BJ (cell line): ENCODE measurements around the gene BPIFB4. TPM values are rescaled to one million over a fixed set of nuclear protein-coding genes. Genes with fewer than 3 reads are reported as not detected.
"Not testable (repeated sequence)": the region's sequence is repeated elsewhere in the genome, so short reads cannot be mapped to it uniquely, and the experiment has no call there.

Source experiments
- CTCF ChIA-PET: fragments of 350-600 bp; formaldehyde crosslinking; extraction: SDS; loops from one replicate; lab custom pipeline; 2021; ENCODE audit warnings: antibody characterized with exemption, inconsistent platforms; lab: Yijun Ruan, JAX
- POLR2A ChIA-PET: fragments of 300-600 bp; sonication (Branson Sonifier 250); formaldehyde crosslinking; extraction: SDS; loops from one replicate; lab custom pipeline; 2021; ENCODE audit warnings: antibody characterized with exemption; lab: Charles Lee
- DNase-seq: peaks from one replicate; pipeline ENCODE4 v3.0.0-alpha.2; 2011; ENCODE audit warnings: low read depth
- H3K27me3 ChIP-seq: 2 replicates; pipeline ENCODE4 v1.6.0; 2011; ENCODE audit warnings: low read length; ENCODE audit not compliant: control insufficient read depth, insufficient read depth
- H3K36me3 ChIP-seq: 2 replicates; pipeline ENCODE4 v1.5.1; 2011; ENCODE audit warnings: low read length; ENCODE audit not compliant: control insufficient read depth, insufficient read depth
- H3K4me3 ChIP-seq: 2 replicates; pipeline ENCODE4 v1.5.1; 2011; ENCODE audit warnings: low read depth, mild to moderate bottlenecking, control low read depth, low read length
- polyA plus RNA-seq: library from polyadenylated mRNA; depleted of rRNA; stranded (reverse); fragments of >200 nt; gene quantifications from 2 replicates; pipeline ENCODE4 v1.2.3, GENCODE V29; 2011
- TF ChIP-seq, protein P1 (sequence below): IDR thresholded peaks from 2 replicates; pipeline ENCODE4 v1.5.1; 2011; ENCODE audit warnings: low read depth, mild to moderate bottlenecking, control low read depth, inconsistent platforms, low read length, moderate library complexity; ENCODE audit not compliant: insufficient read depth

BPIFB4 gene
- polyA plus RNA-seq, 1 experiment = not detected

GRCh38 chr20:33095902-33096584, 16.6 kb downstream of the BPIFB4 start:
- TF ChIP-seq, protein P1, sequence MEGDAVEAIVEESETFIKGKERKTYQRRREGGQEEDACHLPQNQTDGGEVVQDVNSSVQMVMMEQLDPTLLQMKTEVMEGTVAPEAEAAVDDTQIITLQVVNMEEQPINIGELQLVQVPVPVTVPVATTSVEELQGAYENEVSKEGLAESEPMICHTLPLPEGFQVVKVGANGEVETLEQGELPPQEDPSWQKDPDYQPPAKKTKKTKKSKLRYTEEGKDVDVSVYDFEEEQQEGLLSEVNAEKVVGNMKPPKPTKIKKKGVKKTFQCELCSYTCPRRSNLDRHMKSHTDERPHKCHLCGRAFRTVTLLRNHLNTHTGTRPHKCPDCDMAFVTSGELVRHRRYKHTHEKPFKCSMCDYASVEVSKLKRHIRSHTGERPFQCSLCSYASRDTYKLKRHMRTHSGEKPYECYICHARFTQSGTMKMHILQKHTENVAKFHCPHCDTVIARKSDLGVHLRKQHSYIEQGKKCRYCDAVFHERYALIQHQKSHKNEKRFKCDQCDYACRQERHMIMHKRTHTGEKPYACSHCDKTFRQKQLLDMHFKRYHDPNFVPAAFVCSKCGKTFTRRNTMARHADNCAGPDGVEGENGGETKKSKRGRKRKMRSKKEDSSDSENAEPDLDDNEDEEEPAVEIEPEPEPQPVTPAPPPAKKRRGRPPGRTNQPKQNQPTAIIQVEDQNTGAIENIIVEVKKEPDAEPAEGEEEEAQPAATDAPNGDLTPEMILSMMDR = peak; percentile 59
- H3K27me3 ChIP-seq, H3K4me3 ChIP-seq, DNase-seq, H3K36me3 ChIP-seq, POLR2A ChIA-PET: not testable (repeated sequence)
- CTCF ChIA-PET = interaction anchor here (0.7 to 1.2 kb wide), 9 partner anchors 9 to 1020 kb away, joined by 3 to 9 read pairs (median 3); no protein-coding TSS in a partner anchor

- no peak for DNase-seq
- Histone ChIP-seq H3K27me3 (peaks cover 2% of the 10 kb centered on the region; the same call in 1 of the 2 replicates), H3K4me3 (no peak overlapping the region), H3K36me3 (no peaks in the 10 kb centered on the region)
- TF ChIP-seq, protein P1 = no peak
- ChIA-PET CTCF (interaction anchor here (0.5 to 1.2 kb wide), 4 partner anchors 26 to 1597 kb away, joined by 3 to 4 read pairs (median 4); no protein-coding TSS in a partner anchor), POLR2A (no interaction called here)
Observed at GRCh38 chr20:33097001-33097400, 17.6 kb downstream of the BPIFB4 start.

DNA sequence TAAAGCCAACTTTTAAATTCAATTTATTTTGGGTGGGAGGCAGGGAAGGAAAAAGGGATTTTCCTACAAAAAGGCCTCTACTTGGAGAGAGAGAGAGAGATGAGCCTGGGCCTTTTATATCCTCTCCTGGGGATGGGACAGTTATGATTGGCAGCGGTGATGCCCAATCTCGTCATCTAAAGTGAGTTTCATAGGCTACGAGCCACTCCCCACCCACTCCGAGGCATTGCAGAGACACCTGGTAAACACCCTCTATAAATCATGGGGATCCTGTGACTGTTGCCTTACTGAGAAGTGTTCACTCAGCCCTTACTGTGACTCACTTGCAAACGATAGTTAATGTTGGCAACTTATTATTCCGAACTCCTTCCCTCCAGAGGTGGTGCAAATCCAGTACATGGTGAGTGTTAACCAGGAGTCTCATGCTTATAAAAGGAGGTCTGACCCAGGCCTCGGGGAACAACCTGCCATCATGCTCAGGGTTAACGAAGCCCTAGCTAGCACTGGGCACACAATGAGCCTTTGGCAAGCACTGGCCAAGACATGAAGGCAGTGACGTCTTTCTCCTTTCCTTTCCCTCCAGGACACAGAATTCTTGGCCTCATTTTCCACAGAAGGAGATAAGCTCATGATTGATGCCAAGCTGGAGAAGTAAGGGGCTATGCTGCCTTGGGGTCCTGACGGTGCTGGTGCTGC, 20.5 kb downstream of the BPIFB4 start:
- ChIA-PET POLR2A (no interaction called here), CTCF (interaction anchor here (0.6 kb wide), 1 partner anchor 23 kb away, joined by 3 read pairs; no protein-coding TSS in a partner anchor)
- Histone ChIP-seq H3K4me3 (no peak overlapping the region), H3K27me3 (peaks cover 4% of the 10 kb centered on the region; the same call in 1 of the 2 replicates), H3K36me3 (no peaks in the 10 kb centered on the region)
- TF ChIP-seq, protein P1 = no peak
- DNase-seq = no peak

DNA sequence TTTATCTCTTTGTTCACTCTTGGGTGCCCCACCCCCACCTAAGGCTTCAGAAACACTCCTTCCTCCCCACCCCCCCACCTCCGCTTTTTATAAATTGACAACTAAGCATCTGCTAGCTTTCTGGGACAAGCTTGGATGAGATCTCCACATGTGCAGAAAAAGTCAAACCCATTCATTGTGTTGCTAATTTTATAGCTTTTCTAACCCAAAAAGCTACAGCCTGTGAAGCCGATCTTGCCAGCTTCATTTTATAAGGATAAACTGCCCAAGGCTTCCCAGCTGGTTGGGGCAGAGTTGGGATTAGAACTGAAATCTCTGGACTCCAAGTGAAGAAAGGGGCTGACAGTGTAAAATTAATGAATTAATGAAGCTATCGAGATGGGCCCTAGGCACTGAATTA, 24.1 kb downstream of the BPIFB4 start:
- TF ChIP-seq, protein P1 = no peak
- no peak for DNase-seq
- ChIA-PET CTCF (interaction anchor here (0.7 kb wide), 1 partner anchor 10 kb away, joined by 3 read pairs; no protein-coding TSS in a partner anchor), POLR2A (no interaction called here)
- peaks cover 4% of the 10 kb centered on the region; the same call in 1 of the 2 replicates for H3K27me3 ChIP-seq
- no peaks in the 10 kb centered on the region for H3K36me3 ChIP-seq
- no peak overlapping the region for H3K4me3 ChIP-seq

GRCh38 chr20:33104336-33104735, 24.9 kb downstream of the BPIFB4 start:
- no peak for DNase-seq
- TF ChIP-seq, protein P1 = no peak
- Histone ChIP-seq H3K27me3 (peaks cover 4% of the 10 kb centered on the region; the same call in 1 of the 2 replicates), H3K36me3 (no peaks in the 10 kb centered on the region), H3K4me3 (no peak overlapping the region)
- ChIA-PET CTCF (interaction anchor here (0.7 kb wide), 1 partner anchor 10 kb away, joined by 3 read pairs; no protein-coding TSS in a partner anchor), POLR2A (no interaction called here)
